SK-N-SH (cell line): ENCODE measurements around the gene CFAP74. TPM values are rescaled to one million over a fixed set of nuclear protein-coding genes. Genes with fewer than 3 reads are reported as not detected.

Experiments used
- CTCF ChIA-PET: fragments of 300-600, 350-600 bp; formaldehyde crosslinking; extraction: SDS; loops from one replicate; lab custom pipeline; 2021; lab: Yijun Ruan, JAX
- POLR2A ChIA-PET: fragments of 350-600 bp; sonication (Branson Sonifier 250); formaldehyde crosslinking; extraction: SDS; loops from one replicate; lab custom pipeline; 2020; ENCODE audit warnings: antibody characterized with exemption, inconsistent platforms; lab: Yijun Ruan, JAX
- DNase-seq: peaks from one replicate; pipeline ENCODE4 v3.0.0; 2012
- H2AFZ ChIP-seq: fragments of 200-600 bp; sonication (generic); 2 replicates; pipeline ENCODE4 v1.8.1; 2016; ENCODE audit warnings: antibody characterized with exemption, mild to moderate bottlenecking, low read depth
- H3F3A ChIP-seq: fragments of 200-600 bp; sonication (generic); replicated peaks from 2 replicates; pipeline ENCODE3; 2016; ENCODE audit warnings: antibody characterized with exemption, mild to moderate bottlenecking; ENCODE audit not compliant: insufficient read depth
- H3K27ac ChIP-seq, 2 experiments: fragments of 200-500 bp in 1 of 2; fragments of 200-600 bp in 1 of 2; sonication (Bioruptor generic) in 1 of 2; sonication (generic), shearing (Covaris generic) in 1 of 2; 2 replicates each; pipeline versions ENCODE4 v1.5.1 to v1.6.1; 2014 to 2016; ENCODE audit warnings: low read depth in 2 of 2, inconsistent platforms in 1 of 2, low read length in 1 of 2, mild to moderate bottlenecking in 1 of 2, mixed read lengths in 1 of 2
- H3K27me3 ChIP-seq: fragments of 200-600 bp; sonication (generic), shearing (Covaris generic); 2 replicates; pipeline ENCODE4 v1.6.1; 2016; ENCODE audit warnings: mixed run types; ENCODE audit not compliant: insufficient read depth
- H3K36me3 ChIP-seq, 2 experiments: fragments of 200-500 bp in 1 of 2; fragments of 200-600 bp in 1 of 2; sonication (Bioruptor generic) in 1 of 2; sonication (generic) in 1 of 2; replicated peaks in 1 of 2; 2 replicates each; pipeline versions ENCODE3 to v1.5.1; 2014 to 2016; ENCODE audit warnings: low read length in 1 of 2, mild to moderate bottlenecking in 1 of 2; ENCODE audit not compliant: insufficient read depth in 2 of 2, control insufficient read depth in 1 of 2
- H3K4me1 ChIP-seq, 2 experiments: fragments of 200-500 bp in 1 of 2; fragments of 200-600 bp in 1 of 2; sonication (Bioruptor generic) in 1 of 2; sonication (generic), shearing (Covaris generic) in 1 of 2; 2 replicates each; pipeline versions ENCODE4 v1.5.1 to v1.6.1; 2014 to 2016; ENCODE audit warnings: low read depth in 1 of 2, low read length in 1 of 2, mixed run types in 1 of 2; ENCODE audit not compliant: insufficient read depth in 2 of 2, control insufficient read depth in 1 of 2
- H3K4me2 ChIP-seq: fragments of 200-600 bp; sonication (generic), shearing (Covaris generic); 2 replicates; pipeline ENCODE4 v1.6.1; 2017; ENCODE audit warnings: mixed run types
- H3K4me3 ChIP-seq, 2 experiments: fragments of 200-500 bp in 1 of 2; fragments of 200-600 bp in 1 of 2; sonication (Bioruptor generic) in 1 of 2; sonication (generic), shearing (Covaris generic) in 1 of 2; 2 replicates each; pipeline versions ENCODE4 v1.5.1 to v1.8.1; 2014 to 2016; ENCODE audit warnings: low read depth in 2 of 2, inconsistent platforms in 1 of 2, low read length in 1 of 2, mild to moderate bottlenecking in 1 of 2, mixed read lengths in 1 of 2, moderate library complexity in 1 of 2
- H3K79me2 ChIP-seq: fragments of 200-600 bp; sonication (generic); 2 replicates; pipeline ENCODE4 v1.8.1; 2017; ENCODE audit warnings: mild to moderate bottlenecking; ENCODE audit not compliant: insufficient read depth
- H3K9ac ChIP-seq: fragments of 200-600 bp; sonication (generic); 2 replicates; pipeline ENCODE4 v1.6.1; 2017; ENCODE audit warnings: mixed run types
- H3K9me2 ChIP-seq: fragments of 200-600 bp; sonication (generic); 2 replicates; pipeline ENCODE4 v1.6.1; 2017; ENCODE audit warnings: mixed run types
- H3K9me3 ChIP-seq: fragments of 200-600 bp; sonication (generic); 2 replicates; pipeline ENCODE4 v1.6.1; 2017; ENCODE audit warnings: mixed run types, mild to moderate bottlenecking, moderate library complexity
- H4K20me1 ChIP-seq: fragments of 200-600 bp; sonication (generic); 2 replicates; pipeline ENCODE4 v1.6.1; 2017; ENCODE audit warnings: mild to moderate bottlenecking, mixed run types; ENCODE audit not compliant: insufficient read depth
- CHD2 ChIP-seq: fragments of 150-350 bp; IDR thresholded peaks from 2 replicates; pipeline ENCODE4 v1.6.1; 2018; ENCODE audit warnings: low read length; ENCODE audit not compliant: partially characterized antibody
- EP300 ChIP-seq, 2 experiments: IDR thresholded peaks; 2 replicates each; pipeline versions ENCODE4 v1.4.0 to v1.6.1; 2012; ENCODE audit warnings: borderline replicate concordance in 1 of 2, low read depth in 1 of 2, low read length in 1 of 2
- EZH2phosphoT487 ChIP-seq: fragments of 200-600 bp; sonication (generic); IDR thresholded peaks from 2 replicates; pipeline ENCODE4 v1.6.1; 2017; ENCODE audit warnings: low read depth, mixed run types, mild to moderate bottlenecking, antibody characterized with exemption, moderate library complexity, borderline replicate concordance
- FOSL2 ChIP-seq: IDR thresholded peaks from 2 replicates; pipeline ENCODE4 v1.4.0; 2012; ENCODE audit warnings: low read depth, mild to moderate bottlenecking, moderate library complexity, borderline replicate concordance
- FOXM1 ChIP-seq: IDR thresholded peaks from 2 replicates; pipeline ENCODE4 v1.4.0; 2012; ENCODE audit warnings: low read depth, mild to moderate bottlenecking
- GABPA ChIP-seq: IDR thresholded peaks from 2 replicates; pipeline ENCODE4 v1.4.0; 2012; ENCODE audit warnings: low read depth, mild to moderate bottlenecking
- JUND ChIP-seq: IDR thresholded peaks from 2 replicates; pipeline ENCODE4 v1.4.0; 2012
- MEF2A ChIP-seq: IDR thresholded peaks from 2 replicates; pipeline ENCODE4 v1.4.0; 2012; ENCODE audit warnings: low read depth, borderline replicate concordance
- MXI1 ChIP-seq: IDR thresholded peaks from 2 replicates; pipeline ENCODE4 v1.6.1; 2012; ENCODE audit warnings: mild to moderate bottlenecking, low read depth, low read length, improper control_type of control experiment
- NFIC ChIP-seq: IDR thresholded peaks from 2 replicates; pipeline ENCODE4 v1.4.0; 2012; ENCODE audit warnings: borderline replicate concordance
- NRF1 ChIP-seq: IDR thresholded peaks from 2 replicates; pipeline ENCODE4 v1.6.1; 2012; ENCODE audit warnings: low read depth, mild to moderate bottlenecking, low read length
- RAD21 ChIP-seq: IDR thresholded peaks from 2 replicates; pipeline ENCODE4 v1.6.1; 2012; ENCODE audit warnings: mild to moderate bottlenecking, low read length
- SIN3A ChIP-seq: IDR thresholded peaks from 2 replicates; pipeline ENCODE4 v1.6.1; 2012; ENCODE audit warnings: low read depth, mild to moderate bottlenecking, low read length, moderate library complexity, borderline replicate concordance
- SMC3 ChIP-seq: IDR thresholded peaks from 2 replicates; pipeline ENCODE4 v1.6.1; 2012; ENCODE audit warnings: low read depth, low read length, improper control_type of control experiment
- TEAD4 ChIP-seq: IDR thresholded peaks from 2 replicates; pipeline ENCODE4 v1.4.0; 2012; ENCODE audit warnings: mild to moderate bottlenecking, borderline replicate concordance; ENCODE audit not compliant: insufficient read depth
- YY1 ChIP-seq: IDR thresholded peaks from 2 replicates; pipeline ENCODE4 v1.4.0; 2012; ENCODE audit warnings: low read depth, mild to moderate bottlenecking
- WGBS: methylation state at CpG from one replicate; pipeline ENCODE4 v1.1.6; 2017; ENCODE audit warnings: low lambda C conversion rate; 5-methylcytosine and 5-hydroxymethylcytosine counted together
- polyA plus RNA-seq, 3 experiments: library from polyadenylated mRNA; depleted of rRNA; stranded (reverse); fragments of >200 nt; gene quantifications; 2 replicates each; pipeline ENCODE4 v1.2.3, GENCODE V29; 2012
- TF ChIP-seq, protein P1 (sequence below): IDR thresholded peaks from 2 replicates; pipeline ENCODE4 v1.6.1; 2012; ENCODE audit warnings: mild to moderate bottlenecking, low read depth, low read length, moderate library complexity
- TF ChIP-seq, protein P2 (sequence below): fragments of 150-350 bp; IDR thresholded peaks from 2 replicates; pipeline ENCODE4 v1.6.1; 2017; ENCODE audit warnings: antibody characterized with exemption, low read length, low read depth, borderline replicate concordance
- TF ChIP-seq, protein P3 (sequence below): fragments of 150-350 bp; IDR thresholded peaks from 2 replicates; pipeline ENCODE4 v1.6.1; 2016; ENCODE audit warnings: mild to moderate bottlenecking, low read depth, low read length

The CFAP74 gene
- polyA plus RNA-seq, 1 of the 3 experiments (the other 2 are of a cell fraction), result not detected

GRCh38 chr1:1918901-1919303, 84.7 kb downstream of the CFAP74 start, which contains the start of gene TMEM52:
TSS of gene TMEM52 (minus strand) at chr1:1919279. CDS start at chr1:1919265, 14 bp downstream.
- ChIA-PET POLR2A (interaction anchor here (0.7 kb wide), 1 partner anchor 1816 kb away, joined by 3 read pairs; no protein-coding TSS in a partner anchor), CTCF (interaction anchor here (0.5 to 1.8 kb wide), 5 partner anchors 10 to 803 kb away, joined by 3 to 7 read pairs (median 5); partner anchors contain the start of gene C1orf159)
- Histone ChIP-seq H3K27me3 (no peaks in the 10 kb centered on the region), H3K4me1 (peaks cover 0 to 19% of the 10 kb centered on the region in 2 experiments; a peak in 1 of 4 replicates), H3K79me2 (no peaks in the 10 kb centered on the region), H3K27ac (no peak within 1 kb of the TSS; a peak in 1 of 4 replicates), H4K20me1 (no peaks in the 10 kb centered on the region), H3K9me2 (no peaks in the 10 kb centered on the region), H3K36me3 (no peaks in the 10 kb centered on the region), H3F3A (no peaks in the 10 kb centered on the region), H3K9ac (no peak within 1 kb of the TSS), H3K4me3 (peak within 1 kb of the TSS; percentile 58 to 64), H2AFZ (peak within 1 kb of the TSS; percentile 59; the same call in 1 of the 2 replicates), H3K9me3 (no peaks in the 10 kb centered on the region), H3K4me2 (peak within 1 kb of the TSS; percentile 84)
- whole genome bisulfite sequencing, result no CpG with 5 or more reads among the region's 44 CpGs
- DNase-seq, result peak; percentile 89
- TF ChIP-seq YY1, result no peak
- TF ChIP-seq, protein P1, sequence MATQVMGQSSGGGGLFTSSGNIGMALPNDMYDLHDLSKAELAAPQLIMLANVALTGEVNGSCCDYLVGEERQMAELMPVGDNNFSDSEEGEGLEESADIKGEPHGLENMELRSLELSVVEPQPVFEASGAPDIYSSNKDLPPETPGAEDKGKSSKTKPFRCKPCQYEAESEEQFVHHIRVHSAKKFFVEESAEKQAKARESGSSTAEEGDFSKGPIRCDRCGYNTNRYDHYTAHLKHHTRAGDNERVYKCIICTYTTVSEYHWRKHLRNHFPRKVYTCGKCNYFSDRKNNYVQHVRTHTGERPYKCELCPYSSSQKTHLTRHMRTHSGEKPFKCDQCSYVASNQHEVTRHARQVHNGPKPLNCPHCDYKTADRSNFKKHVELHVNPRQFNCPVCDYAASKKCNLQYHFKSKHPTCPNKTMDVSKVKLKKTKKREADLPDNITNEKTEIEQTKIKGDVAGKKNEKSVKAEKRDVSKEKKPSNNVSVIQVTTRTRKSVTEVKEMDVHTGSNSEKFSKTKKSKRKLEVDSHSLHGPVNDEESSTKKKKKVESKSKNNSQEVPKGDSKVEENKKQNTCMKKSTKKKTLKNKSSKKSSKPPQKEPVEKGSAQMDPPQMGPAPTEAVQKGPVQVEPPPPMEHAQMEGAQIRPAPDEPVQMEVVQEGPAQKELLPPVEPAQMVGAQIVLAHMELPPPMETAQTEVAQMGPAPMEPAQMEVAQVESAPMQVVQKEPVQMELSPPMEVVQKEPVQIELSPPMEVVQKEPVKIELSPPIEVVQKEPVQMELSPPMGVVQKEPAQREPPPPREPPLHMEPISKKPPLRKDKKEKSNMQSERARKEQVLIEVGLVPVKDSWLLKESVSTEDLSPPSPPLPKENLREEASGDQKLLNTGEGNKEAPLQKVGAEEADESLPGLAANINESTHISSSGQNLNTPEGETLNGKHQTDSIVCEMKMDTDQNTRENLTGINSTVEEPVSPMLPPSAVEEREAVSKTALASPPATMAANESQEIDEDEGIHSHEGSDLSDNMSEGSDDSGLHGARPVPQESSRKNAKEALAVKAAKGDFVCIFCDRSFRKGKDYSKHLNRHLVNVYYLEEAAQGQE, result no peak
- TF ChIP-seq, protein P2, sequence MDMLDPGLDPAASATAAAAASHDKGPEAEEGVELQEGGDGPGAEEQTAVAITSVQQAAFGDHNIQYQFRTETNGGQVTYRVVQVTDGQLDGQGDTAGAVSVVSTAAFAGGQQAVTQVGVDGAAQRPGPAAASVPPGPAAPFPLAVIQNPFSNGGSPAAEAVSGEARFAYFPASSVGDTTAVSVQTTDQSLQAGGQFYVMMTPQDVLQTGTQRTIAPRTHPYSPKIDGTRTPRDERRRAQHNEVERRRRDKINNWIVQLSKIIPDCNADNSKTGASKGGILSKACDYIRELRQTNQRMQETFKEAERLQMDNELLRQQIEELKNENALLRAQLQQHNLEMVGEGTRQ, result no peak
- no peak for TF ChIP-seq NFIC
- no peak for TF ChIP-seq MEF2A
- no peak for TF ChIP-seq EP300 (IDR thresholded peaks at IDR 0.05; ENCODE audit: borderline replicate concordance in 1 of 2, low read depth in 1 of 2, low read length in 1 of 2)
- TF ChIP-seq NRF1, result no peak
- TF ChIP-seq CHD2, result no peak
- no peak for TF ChIP-seq TEAD4
- no peak for TF ChIP-seq MXI1
- no peak for TF ChIP-seq EZH2phosphoT487
- TF ChIP-seq RAD21, result no peak
- no peak for TF ChIP-seq FOXM1
- TF ChIP-seq GABPA, result no peak
- TF ChIP-seq FOSL2, result no peak
- no peak for TF ChIP-seq JUND
- TF ChIP-seq, protein P3, sequence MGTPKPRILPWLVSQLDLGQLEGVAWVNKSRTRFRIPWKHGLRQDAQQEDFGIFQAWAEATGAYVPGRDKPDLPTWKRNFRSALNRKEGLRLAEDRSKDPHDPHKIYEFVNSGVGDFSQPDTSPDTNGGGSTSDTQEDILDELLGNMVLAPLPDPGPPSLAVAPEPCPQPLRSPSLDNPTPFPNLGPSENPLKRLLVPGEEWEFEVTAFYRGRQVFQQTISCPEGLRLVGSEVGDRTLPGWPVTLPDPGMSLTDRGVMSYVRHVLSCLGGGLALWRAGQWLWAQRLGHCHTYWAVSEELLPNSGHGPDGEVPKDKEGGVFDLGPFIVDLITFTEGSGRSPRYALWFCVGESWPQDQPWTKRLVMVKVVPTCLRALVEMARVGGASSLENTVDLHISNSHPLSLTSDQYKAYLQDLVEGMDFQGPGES, result no peak
- TF ChIP-seq SIN3A, result no peak
- TF ChIP-seq SMC3, result no peak
